HG03135 (cell line): ENCODE data around the gene DIMT1.

Experiments
- ATAC-seq: cut with Tn5 transposase; IDR thresholded peaks from one replicate; pipeline ENCODE4 v1.9.1; 2021; ENCODE audit warnings: mild to moderate bottlenecking, moderate library complexity; ENCODE audit not compliant: unreplicated experiment

The DIMT1 gene

GRCh38 chr5:62371409-62371808 lies 32.3 kb downstream of the DIMT1 start:
- ATAC-seq, result no peak

- no peak for ATAC-seq
These were observed 34.7 kb downstream of the DIMT1 start for GRCh38 chr5:62369039-62369438.

- no peak for ATAC-seq
These were observed 41.0 kb downstream of the DIMT1 start for GRCh38 chr5:62362701-62363100.

GRCh38 chr5:62354028-62354874 lies 49.5 kb downstream of the DIMT1 start:
- peak; percentile 88 for ATAC-seq

GRCh38 chr5:62348723-62349481 lies 54.8 kb downstream of the DIMT1 start:
- no peak for ATAC-seq

GRCh38 chr5:62347928-62348327 lies 55.8 kb downstream of the DIMT1 start:
- ATAC-seq, result no peak

- no peak for ATAC-seq
These were observed 57.0 kb downstream of the DIMT1 start for GRCh38 chr5:62346748-62347147.

GRCh38 chr5:62343428-62343827 lies 60.3 kb downstream of the DIMT1 start:
- ATAC-seq, result no peak

- ATAC-seq, result peak; percentile 34
These were observed 61.2 kb downstream of the DIMT1 start for GRCh38 chr5:62342476-62342837.

- peak; percentile 69 for ATAC-seq
These were observed 61.8 kb downstream of the DIMT1 start for GRCh38 chr5:62341783-62342475.

- ATAC-seq, result no peak
These were observed 62.7 kb downstream of the DIMT1 start for GRCh38 chr5:62340979-62341378.

- no peak for ATAC-seq
These were observed 63.3 kb downstream of the DIMT1 start for GRCh38 chr5:62340392-62340791.
